HepG2 (cell line): ENCODE measurements around the gene CD1D.

Experiments
- ATF7 ChIP-seq, 2 experiments: fragments of 450-650 bp in 1 of 2; sonication (generic) in 1 of 2; formaldehyde crosslinking in 1 of 2; IDR thresholded peaks; 2 replicates each; pipeline versions ENCODE4 v1.4.0 to v1.6.1; 2016 to 2020; ENCODE audit warnings: antibody characterized with exemption in 1 of 2, mild to moderate bottlenecking in 1 of 2, missing genetic modification reagents in 1 of 2
- CBX1 ChIP-seq: IDR thresholded peaks from one replicate; pipeline ENCODE4 v1.6.1; 2016; ENCODE audit warnings: antibody characterized with exemption, low read depth
- FOSL2 ChIP-seq: sonication (generic); formaldehyde crosslinking; IDR thresholded peaks from 2 replicates; pipeline ENCODE4 v1.4.0; 2020; ENCODE audit warnings: missing genetic modification reagents
- KLF13 ChIP-seq: sonication (generic); formaldehyde crosslinking; IDR thresholded peaks from 2 replicates; pipeline ENCODE4 v1.4.0; 2020; ENCODE audit warnings: mild to moderate bottlenecking, missing genetic modification reagents
- NCOR1 ChIP-seq: fragments of 200-600 bp; sonication (generic); IDR thresholded peaks from 2 replicates; pipeline ENCODE4 v1.7.0; 2017; ENCODE audit warnings: antibody characterized with exemption, low read length, borderline replicate concordance
- ZMYM3 ChIP-seq: sonication (generic); formaldehyde crosslinking; IDR thresholded peaks from 2 replicates; pipeline ENCODE4 v1.5.1; 2020; ENCODE audit warnings: mild to moderate bottlenecking, missing genetic modification reagents
- ZNF331 ChIP-seq: sonication (generic); formaldehyde crosslinking; IDR thresholded peaks from 2 replicates; pipeline ENCODE4 v1.4.0; 2020; ENCODE audit warnings: missing genetic modification reagents
- TF ChIP-seq, protein P1 (sequence below): sonication (generic); formaldehyde crosslinking; IDR thresholded peaks from 2 replicates; pipeline ENCODE4 v1.4.0; 2020; ENCODE audit warnings: mild to moderate bottlenecking, missing genetic modification reagents
- TF ChIP-seq, protein P2 (sequence below): sonication (generic); formaldehyde crosslinking; IDR thresholded peaks from 2 replicates; pipeline ENCODE4 v1.4.0; 2020; ENCODE audit warnings: missing genetic modification reagents
- TF ChIP-seq, protein P3 (sequence below): sonication (generic); formaldehyde crosslinking; conservative IDR thresholded peaks from 2 replicates; pipeline ENCODE4 v1.4.0; 2020; ENCODE audit warnings: missing genetic modification reagents
- TF ChIP-seq, protein P4 (sequence below): sonication (generic); formaldehyde crosslinking; IDR thresholded peaks from 2 replicates; pipeline ENCODE4 v1.5.0; 2020; ENCODE audit warnings: mild to moderate bottlenecking, missing genetic modification reagents, moderate library complexity

DNA sequence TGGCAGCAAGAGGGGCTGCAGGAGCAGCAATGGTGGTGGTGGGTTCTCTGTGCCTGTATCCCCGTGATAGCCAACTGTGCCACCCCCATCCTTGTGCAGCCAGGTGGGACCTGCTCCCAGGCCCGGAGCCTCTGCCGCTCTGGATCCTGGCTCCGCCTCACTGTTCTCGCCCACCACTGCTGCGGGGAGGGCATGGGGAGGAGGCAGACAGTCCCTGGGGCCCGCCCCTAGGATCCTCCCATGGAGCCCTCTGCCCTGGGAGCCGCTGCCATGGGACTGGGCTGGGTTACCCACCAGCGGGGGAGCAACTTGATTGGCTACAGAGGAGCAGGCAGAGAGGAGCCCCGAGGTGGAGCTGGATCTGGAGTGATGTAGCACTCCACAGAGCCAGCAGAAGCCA, 31.6 kb downstream of the CD1D start:
- TF ChIP-seq ZMYM3 (CRISPR knock-in tag): no peak
- no peak for TF ChIP-seq FOSL2 (CRISPR knock-in tag)
- TF ChIP-seq KLF13 (CRISPR knock-in tag): no peak
- TF ChIP-seq, protein P1, sequence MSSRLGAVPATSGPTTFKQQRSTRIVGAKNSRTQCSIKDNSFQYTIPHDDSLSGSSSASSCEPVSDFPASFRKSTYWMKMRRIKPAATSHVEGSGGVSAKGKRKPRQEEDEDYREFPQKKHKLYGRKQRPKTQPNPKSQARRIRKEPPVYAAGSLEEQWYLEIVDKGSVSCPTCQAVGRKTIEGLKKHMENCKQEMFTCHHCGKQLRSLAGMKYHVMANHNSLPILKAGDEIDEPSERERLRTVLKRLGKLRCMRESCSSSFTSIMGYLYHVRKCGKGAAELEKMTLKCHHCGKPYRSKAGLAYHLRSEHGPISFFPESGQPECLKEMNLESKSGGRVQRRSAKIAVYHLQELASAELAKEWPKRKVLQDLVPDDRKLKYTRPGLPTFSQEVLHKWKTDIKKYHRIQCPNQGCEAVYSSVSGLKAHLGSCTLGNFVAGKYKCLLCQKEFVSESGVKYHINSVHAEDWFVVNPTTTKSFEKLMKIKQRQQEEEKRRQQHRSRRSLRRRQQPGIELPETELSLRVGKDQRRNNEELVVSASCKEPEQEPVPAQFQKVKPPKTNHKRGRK (CRISPR knock-in tag): no peak
- no peak for TF ChIP-seq CBX1
- no peak for TF ChIP-seq ZNF331 (CRISPR knock-in tag)
- TF ChIP-seq, protein P2, sequence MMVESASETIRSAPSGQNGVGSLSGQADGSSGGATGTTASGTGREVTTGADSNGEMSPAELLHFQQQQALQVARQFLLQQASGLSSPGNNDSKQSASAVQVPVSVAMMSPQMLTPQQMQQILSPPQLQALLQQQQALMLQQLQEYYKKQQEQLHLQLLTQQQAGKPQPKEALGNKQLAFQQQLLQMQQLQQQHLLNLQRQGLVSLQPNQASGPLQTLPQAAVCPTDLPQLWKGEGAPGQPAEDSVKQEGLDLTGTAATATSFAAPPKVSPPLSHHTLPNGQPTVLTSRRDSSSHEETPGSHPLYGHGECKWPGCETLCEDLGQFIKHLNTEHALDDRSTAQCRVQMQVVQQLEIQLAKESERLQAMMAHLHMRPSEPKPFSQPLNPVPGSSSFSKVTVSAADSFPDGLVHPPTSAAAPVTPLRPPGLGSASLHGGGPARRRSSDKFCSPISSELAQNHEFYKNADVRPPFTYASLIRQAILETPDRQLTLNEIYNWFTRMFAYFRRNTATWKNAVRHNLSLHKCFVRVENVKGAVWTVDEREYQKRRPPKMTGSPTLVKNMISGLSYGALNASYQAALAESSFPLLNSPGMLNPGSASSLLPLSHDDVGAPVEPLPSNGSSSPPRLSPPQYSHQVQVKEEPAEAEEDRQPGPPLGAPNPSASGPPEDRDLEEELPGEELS (CRISPR knock-in tag): no peak
- no peak for TF ChIP-seq NCOR1
- TF ChIP-seq, protein P3, sequence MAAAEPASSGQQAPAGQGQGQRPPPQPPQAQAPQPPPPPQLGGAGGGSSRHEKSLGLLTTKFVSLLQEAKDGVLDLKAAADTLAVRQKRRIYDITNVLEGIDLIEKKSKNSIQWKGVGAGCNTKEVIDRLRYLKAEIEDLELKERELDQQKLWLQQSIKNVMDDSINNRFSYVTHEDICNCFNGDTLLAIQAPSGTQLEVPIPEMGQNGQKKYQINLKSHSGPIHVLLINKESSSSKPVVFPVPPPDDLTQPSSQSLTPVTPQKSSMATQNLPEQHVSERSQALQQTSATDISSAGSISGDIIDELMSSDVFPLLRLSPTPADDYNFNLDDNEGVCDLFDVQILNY (CRISPR knock-in tag): no peak
- TF ChIP-seq, protein P4, sequence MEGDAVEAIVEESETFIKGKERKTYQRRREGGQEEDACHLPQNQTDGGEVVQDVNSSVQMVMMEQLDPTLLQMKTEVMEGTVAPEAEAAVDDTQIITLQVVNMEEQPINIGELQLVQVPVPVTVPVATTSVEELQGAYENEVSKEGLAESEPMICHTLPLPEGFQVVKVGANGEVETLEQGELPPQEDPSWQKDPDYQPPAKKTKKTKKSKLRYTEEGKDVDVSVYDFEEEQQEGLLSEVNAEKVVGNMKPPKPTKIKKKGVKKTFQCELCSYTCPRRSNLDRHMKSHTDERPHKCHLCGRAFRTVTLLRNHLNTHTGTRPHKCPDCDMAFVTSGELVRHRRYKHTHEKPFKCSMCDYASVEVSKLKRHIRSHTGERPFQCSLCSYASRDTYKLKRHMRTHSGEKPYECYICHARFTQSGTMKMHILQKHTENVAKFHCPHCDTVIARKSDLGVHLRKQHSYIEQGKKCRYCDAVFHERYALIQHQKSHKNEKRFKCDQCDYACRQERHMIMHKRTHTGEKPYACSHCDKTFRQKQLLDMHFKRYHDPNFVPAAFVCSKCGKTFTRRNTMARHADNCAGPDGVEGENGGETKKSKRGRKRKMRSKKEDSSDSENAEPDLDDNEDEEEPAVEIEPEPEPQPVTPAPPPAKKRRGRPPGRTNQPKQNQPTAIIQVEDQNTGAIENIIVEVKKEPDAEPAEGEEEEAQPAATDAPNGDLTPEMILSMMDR (CRISPR knock-in tag): no peak
- no peak for TF ChIP-seq ATF7 (IDR thresholded peaks at IDR 0.05)
- no peak for TF ChIP-seq ATF7 (CRISPR knock-in tag; IDR thresholded peaks at IDR 0.05)
